Measurements from ENCODE around the gene EVA1C. TPM values are rescaled to one million over a fixed set of nuclear protein-coding genes. Genes with fewer than 3 reads are reported as not detected.

Gene EVA1C
- polyA plus RNA-seq, 1 donor, result 2.4 TPM

DNA sequence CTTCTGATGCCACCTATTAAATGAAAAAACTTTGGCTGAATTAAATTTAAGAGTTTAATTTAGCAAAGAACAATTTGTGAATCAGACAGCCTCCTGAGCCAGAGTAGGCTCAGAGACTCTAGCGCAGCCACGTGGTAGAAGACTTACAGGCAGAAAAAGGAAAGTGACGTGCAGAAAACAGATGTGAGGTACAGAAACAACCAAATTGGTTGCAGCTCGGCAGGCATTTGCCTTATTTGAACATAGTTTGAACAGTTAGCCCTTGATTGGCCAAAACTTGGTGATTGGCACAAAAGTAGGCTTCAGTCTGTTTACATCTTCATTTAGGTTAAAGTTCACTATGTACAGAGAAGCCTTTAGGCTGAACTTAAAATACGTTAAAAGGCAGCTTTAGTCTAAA, 149.9 kb downstream of the EVA1C start:
- peak; percentile 32 for DNase-seq

DNA sequence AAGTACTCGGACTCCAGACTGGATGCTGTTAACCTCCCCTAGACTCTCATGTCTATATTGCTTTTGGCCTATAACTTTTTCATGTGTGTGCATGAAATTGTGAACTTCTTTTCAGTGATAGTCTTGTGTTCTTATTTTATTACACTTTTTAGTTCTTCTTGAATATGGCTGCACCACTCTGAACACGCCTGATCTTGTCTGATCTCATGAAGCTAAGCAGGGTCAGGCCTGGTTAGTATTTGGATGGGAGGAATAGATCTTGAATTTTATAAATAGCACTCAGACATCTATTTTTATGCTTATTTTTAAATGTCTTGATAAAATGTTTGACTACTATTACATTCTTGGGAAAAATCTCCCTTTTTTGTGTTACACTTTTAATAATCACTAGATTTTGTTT, 150.4 kb downstream of the EVA1C start:
- DNase-seq, result no peak

Other genes with a start within 250 kb of the EVA1C start
- gene MIS18A, start 133.7 kb upstream of the EVA1C start, polyA plus RNA-seq (ENCODE audit: insufficient read length), result 26.9 TPM
- gene MRAP, start 113.9 kb upstream of the EVA1C start, polyA plus RNA-seq (ENCODE audit: insufficient read length), result 0.33 TPM
- gene URB1, start 19.7 kb upstream of the EVA1C start, polyA plus RNA-seq (ENCODE audit: insufficient read length), result 14.9 TPM
- 2.0 TPM for gene TCP10L, start 172.8 kb downstream of the EVA1C start, polyA plus RNA-seq (ENCODE audit: insufficient read length)
- 68.0 TPM for gene CFAP298, start 199.7 kb downstream of the EVA1C start, polyA plus RNA-seq (ENCODE audit: insufficient read length)